Measurements from ENCODE around the gene C12orf56.

DNA sequence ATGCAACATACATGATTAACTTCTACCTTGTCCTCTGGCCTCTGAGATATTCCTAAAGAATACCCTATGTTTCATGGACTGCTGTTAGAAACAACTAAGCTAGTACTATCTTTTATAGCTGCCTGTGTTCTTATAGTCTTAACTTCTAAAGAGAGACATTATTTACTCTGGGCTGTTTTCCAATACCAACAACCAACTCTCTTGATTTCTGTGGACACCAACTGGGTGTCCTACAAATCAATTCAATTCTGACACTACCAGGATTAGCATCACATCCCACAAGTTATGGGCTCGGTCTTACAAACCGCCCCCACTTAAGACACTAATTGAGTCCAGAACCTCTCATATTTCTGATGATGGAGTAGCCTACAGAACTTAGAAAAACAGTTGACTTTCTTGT, 21.9 kb upstream of the C12orf56 start:
- TF ChIP-seq CBX2 (IDR thresholded peaks at IDR 0.05; ENCODE audit: borderline replicate concordance, low read depth) (no peak), CHD2 (IDR thresholded peaks at IDR 0.05; ENCODE audit: low read length, partially characterized antibody) (no peak), SREBF2 (IDR thresholded peaks at IDR 0.05) (no peak), EHMT2 (IDR thresholded peaks at IDR 0.05; ENCODE audit: low read depth) (no peak)
- TF ChIP-seq, protein P1, sequence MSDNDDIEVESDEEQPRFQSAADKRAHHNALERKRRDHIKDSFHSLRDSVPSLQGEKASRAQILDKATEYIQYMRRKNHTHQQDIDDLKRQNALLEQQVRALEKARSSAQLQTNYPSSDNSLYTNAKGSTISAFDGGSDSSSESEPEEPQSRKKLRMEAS (IDR thresholded peaks at IDR 0.05): no peak
- TF ChIP-seq, protein P2, sequence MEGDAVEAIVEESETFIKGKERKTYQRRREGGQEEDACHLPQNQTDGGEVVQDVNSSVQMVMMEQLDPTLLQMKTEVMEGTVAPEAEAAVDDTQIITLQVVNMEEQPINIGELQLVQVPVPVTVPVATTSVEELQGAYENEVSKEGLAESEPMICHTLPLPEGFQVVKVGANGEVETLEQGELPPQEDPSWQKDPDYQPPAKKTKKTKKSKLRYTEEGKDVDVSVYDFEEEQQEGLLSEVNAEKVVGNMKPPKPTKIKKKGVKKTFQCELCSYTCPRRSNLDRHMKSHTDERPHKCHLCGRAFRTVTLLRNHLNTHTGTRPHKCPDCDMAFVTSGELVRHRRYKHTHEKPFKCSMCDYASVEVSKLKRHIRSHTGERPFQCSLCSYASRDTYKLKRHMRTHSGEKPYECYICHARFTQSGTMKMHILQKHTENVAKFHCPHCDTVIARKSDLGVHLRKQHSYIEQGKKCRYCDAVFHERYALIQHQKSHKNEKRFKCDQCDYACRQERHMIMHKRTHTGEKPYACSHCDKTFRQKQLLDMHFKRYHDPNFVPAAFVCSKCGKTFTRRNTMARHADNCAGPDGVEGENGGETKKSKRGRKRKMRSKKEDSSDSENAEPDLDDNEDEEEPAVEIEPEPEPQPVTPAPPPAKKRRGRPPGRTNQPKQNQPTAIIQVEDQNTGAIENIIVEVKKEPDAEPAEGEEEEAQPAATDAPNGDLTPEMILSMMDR (IDR thresholded peaks at IDR 0.05): no peak

Data from A549 (cell line).